ENCODE measurements around the gene LPP.

Gene LPP

DNA sequence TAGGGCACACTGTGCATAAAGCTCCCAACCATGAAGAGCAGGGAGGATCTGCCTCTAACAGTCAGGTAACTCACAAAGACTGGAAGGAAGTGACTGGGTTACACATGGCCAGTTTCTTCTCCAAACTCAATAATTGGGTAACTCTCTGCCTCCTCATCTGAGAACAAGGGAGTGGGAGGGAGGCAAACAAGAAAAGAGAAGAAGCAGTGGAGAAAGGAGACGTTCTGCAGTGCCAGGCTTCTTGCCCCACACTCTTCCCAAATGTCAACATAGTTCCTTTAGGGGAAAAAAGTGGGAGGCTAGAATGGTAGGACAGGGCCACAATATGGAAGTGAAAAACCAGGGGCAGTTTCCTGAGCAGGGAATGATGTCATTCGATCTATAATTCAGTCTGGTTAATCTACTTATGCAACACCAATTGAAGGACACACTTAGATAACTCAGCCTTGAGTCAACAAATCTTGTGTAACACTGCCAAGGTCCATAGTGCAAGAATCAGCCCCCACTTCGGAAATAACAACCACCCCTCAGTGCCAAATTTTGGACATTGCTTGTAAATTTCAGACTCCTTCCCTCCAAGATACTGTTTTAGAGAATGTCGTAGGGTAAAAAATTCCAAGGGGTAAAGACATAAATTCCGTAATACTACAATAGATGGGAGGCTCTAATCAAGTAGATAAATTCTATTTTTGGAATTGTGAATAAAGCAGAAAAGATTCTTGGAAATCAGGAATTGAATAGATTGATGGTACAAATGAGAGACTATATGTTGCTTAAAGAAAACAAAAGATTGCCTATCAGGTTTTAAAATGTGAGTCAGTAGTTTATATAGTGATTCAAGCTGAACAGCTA lies 143.0 kb downstream of the LPP start:
- peak; percentile 59 for DNase-seq (ENCODE audit: low read depth)
- H3K4me1 ChIP-seq (ENCODE audit: control insufficient read depth, insufficient read depth, low read length), result peaks cover 46% of the 10 kb centered on the region
- H3K4me3 ChIP-seq (ENCODE audit: low read length), result peak overlapping the region; percentile 13
- no peak overlapping the region for H3K9ac ChIP-seq (ENCODE audit: low read length)
- no peaks in the 10 kb centered on the region for H3K36me3 ChIP-seq (ENCODE audit: control insufficient read depth, insufficient read depth, low read length, severe bottlenecking)
- H3K27me3 ChIP-seq (replicated peaks; ENCODE audit: control insufficient read depth, insufficient read depth, low read length), result no peaks in the 10 kb centered on the region
- H3K9me3 ChIP-seq (ENCODE audit: control insufficient read depth, low read length), result no peaks in the 10 kb centered on the region

DNA sequence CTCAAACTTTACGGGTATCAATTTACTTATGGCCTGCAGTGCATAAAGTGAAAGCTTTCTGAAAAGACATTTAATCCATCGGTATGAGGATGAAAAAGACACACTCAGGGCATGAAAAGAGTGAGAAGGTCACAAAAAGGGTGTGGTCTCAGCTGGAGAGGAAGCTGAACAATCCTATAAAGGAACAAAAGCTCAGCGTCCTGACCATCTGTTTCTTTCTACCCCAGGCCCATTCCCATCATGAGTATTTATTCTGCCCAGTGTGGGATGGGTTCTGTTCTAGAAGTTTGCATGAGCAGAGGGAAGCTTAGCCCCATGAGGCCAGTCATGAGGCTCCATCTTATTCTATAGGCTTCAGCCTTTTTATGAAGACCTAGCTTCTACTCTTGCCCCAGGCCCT lies 144.6 kb downstream of the LPP start:
- Histone ChIP-seq H3K9ac (ENCODE audit: low read length) (no peak overlapping the region), H3K27me3 (replicated peaks; ENCODE audit: control insufficient read depth, insufficient read depth, low read length) (no peaks in the 10 kb centered on the region), H3K36me3 (ENCODE audit: control insufficient read depth, insufficient read depth, low read length, severe bottlenecking) (no peaks in the 10 kb centered on the region), H3K4me1 (ENCODE audit: control insufficient read depth, insufficient read depth, low read length) (peaks cover 55% of the 10 kb centered on the region), H3K9me3 (ENCODE audit: control insufficient read depth, low read length) (no peaks in the 10 kb centered on the region), H3K4me3 (ENCODE audit: low read length) (no peak overlapping the region)
- DNase-seq (ENCODE audit: low read depth), result no peak

DNA sequence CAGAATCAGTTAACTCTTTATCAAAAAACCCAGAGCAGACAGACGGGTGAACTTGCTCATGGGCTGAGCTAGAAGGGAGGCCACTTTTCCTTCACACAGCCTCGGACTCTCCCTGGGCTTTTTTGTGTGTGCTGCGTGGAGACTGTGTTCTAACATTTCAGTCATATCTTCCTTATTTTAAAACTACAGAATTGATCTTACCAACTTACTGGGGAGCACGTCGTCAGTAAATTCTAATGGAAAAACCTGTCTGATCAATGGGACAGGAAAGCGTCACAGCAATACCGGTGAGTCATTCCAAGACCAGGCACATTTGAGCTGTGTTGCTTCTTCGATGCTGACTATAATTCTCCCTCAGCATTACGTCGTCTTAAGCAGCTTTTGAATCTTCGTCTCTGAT lies 145.1 kb downstream of the LPP start:
- no peak for DNase-seq (ENCODE audit: low read depth)
- no peak overlapping the region for H3K9ac ChIP-seq (ENCODE audit: low read length)
- no peaks in the 10 kb centered on the region for H3K27me3 ChIP-seq (replicated peaks; ENCODE audit: control insufficient read depth, insufficient read depth, low read length)
- no peak overlapping the region for H3K4me3 ChIP-seq (ENCODE audit: low read length)
- peaks cover 54% of the 10 kb centered on the region for H3K4me1 ChIP-seq (ENCODE audit: control insufficient read depth, insufficient read depth, low read length)
- H3K36me3 ChIP-seq (ENCODE audit: control insufficient read depth, insufficient read depth, low read length, severe bottlenecking), result no peaks in the 10 kb centered on the region
- H3K9me3 ChIP-seq (ENCODE audit: control insufficient read depth, low read length), result no peaks in the 10 kb centered on the region

DNA sequence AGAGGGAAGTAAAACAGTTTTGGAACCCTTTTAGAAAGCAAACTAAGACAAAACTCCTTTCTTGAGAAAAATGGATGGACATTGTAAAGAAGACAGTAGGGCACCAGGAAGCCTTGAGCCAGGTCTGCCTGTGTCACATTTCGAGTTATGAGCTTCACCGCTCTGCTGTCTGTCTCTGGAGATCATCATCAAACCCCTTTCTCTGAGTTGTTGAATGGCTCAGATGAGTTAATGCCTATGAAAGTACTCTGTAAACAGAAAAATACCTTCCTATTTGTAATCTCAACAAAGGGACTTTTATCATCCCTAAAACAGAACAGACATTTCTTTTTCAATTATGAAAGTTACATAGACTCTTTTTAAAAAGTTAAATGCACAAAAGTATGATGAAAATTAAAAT lies 145.8 kb downstream of the LPP start:
- H3K27me3 ChIP-seq (replicated peaks; ENCODE audit: control insufficient read depth, insufficient read depth, low read length), result no peaks in the 10 kb centered on the region

DNA sequence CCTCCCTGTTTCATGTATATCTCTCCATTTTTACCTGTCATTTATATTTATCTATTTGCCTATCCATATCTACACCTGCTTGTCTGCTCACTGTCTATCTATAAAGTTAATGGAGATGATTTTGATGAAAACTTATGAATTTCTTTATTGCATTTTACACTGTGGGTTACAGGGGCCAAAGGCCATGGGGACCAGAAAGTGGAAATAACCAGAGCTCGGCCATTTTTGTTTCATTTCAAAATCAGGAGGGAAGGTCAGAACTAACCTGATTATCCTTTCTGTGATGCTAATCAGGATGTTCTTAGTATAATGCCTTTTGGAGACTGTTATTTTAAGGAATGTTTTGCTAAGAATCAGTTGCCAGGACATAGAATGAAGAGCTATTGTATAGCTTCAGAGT lies 147.2 kb downstream of the LPP start:
- DNase-seq (ENCODE audit: low read depth), result no peak
- Histone ChIP-seq H3K9ac (ENCODE audit: low read length) (no peak overlapping the region), H3K9me3 (ENCODE audit: control insufficient read depth, low read length) (no peaks in the 10 kb centered on the region), H3K4me1 (ENCODE audit: control insufficient read depth, insufficient read depth, low read length) (peaks cover 38% of the 10 kb centered on the region), H3K27me3 (replicated peaks; ENCODE audit: control insufficient read depth, insufficient read depth, low read length) (no peaks in the 10 kb centered on the region), H3K4me3 (ENCODE audit: low read length) (no peak overlapping the region), H3K36me3 (ENCODE audit: control insufficient read depth, insufficient read depth, low read length, severe bottlenecking) (peaks cover under 1% of the 10 kb centered on the region)

More for the DNA sequence above, 145.8 kb downstream of the LPP start:
- no peak overlapping the region for H3K4me3 ChIP-seq (ENCODE audit: low read length)
- no peak for DNase-seq (ENCODE audit: low read depth)
- H3K9me3 ChIP-seq (ENCODE audit: control insufficient read depth, low read length), result no peaks in the 10 kb centered on the region
- H3K9ac ChIP-seq (ENCODE audit: low read length), result no peak overlapping the region
- H3K4me1 ChIP-seq (ENCODE audit: control insufficient read depth, insufficient read depth, low read length), result peaks cover 53% of the 10 kb centered on the region
- no peaks in the 10 kb centered on the region for H3K36me3 ChIP-seq (ENCODE audit: control insufficient read depth, insufficient read depth, low read length, severe bottlenecking)

DNA sequence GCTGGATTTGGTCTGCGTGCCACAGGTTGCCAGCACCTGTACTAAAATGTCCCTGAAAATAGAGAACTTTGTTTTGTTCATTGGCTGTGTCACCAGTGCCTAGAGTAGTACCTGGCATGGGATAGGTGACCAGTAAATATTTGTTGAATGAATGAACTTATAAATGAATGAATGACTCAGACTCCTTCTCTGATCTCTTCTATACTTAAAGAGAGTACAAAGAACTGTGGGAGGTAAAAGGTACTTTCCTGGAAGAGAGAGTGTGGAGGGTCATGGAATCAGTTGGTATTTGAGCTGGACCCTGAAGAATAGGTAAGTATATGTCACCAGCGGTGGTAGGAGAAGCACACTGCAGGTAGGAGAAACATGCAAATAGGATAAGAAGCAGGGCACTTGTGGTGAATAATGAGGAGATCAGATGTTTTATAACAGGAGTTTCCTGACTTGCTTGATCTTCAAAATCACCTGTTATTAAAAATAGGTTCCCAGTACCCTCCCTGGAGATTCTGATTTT lies 149.4 kb downstream of the LPP start:
- DNase-seq (ENCODE audit: low read depth), result no peak

DNA sequence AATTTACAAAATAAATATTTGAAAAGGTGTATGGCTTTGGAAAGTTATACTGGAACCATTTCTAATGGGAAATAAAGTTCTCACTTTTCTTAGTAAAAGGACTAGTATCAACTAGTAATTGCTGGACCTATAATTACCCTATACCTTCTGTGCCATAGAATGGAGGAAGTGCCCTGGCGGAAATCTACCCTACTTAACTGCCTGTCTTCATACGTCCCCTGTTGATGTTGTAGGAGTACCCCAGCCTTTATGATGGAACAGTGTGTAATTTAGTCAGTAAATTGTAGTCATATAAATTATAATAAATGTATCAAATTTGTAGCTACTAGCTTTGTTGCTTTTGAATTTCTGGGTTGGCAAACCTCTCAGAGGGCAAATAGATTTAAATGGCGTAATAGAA lies 149.9 kb downstream of the LPP start:
- Histone ChIP-seq H3K27me3 (replicated peaks; ENCODE audit: control insufficient read depth, insufficient read depth, low read length) (no peaks in the 10 kb centered on the region), H3K36me3 (ENCODE audit: control insufficient read depth, insufficient read depth, low read length, severe bottlenecking) (peaks cover 4% of the 10 kb centered on the region), H3K4me3 (ENCODE audit: low read length) (no peak overlapping the region), H3K4me1 (ENCODE audit: control insufficient read depth, insufficient read depth, low read length) (peaks cover 14% of the 10 kb centered on the region), H3K9ac (ENCODE audit: low read length) (no peak overlapping the region), H3K9me3 (ENCODE audit: control insufficient read depth, low read length) (no peaks in the 10 kb centered on the region)
- DNase-seq (ENCODE audit: low read depth), result no peak

More for the DNA sequence above, 149.4 kb downstream of the LPP start:
- Histone ChIP-seq H3K27me3 (replicated peaks; ENCODE audit: control insufficient read depth, insufficient read depth, low read length) (no peaks in the 10 kb centered on the region), H3K4me1 (ENCODE audit: control insufficient read depth, insufficient read depth, low read length) (peaks cover 19% of the 10 kb centered on the region), H3K4me3 (ENCODE audit: low read length) (no peak overlapping the region), H3K9me3 (ENCODE audit: control insufficient read depth, low read length) (no peaks in the 10 kb centered on the region), H3K9ac (ENCODE audit: low read length) (no peak overlapping the region), H3K36me3 (ENCODE audit: control insufficient read depth, insufficient read depth, low read length, severe bottlenecking) (peaks cover 4% of the 10 kb centered on the region)

DNA sequence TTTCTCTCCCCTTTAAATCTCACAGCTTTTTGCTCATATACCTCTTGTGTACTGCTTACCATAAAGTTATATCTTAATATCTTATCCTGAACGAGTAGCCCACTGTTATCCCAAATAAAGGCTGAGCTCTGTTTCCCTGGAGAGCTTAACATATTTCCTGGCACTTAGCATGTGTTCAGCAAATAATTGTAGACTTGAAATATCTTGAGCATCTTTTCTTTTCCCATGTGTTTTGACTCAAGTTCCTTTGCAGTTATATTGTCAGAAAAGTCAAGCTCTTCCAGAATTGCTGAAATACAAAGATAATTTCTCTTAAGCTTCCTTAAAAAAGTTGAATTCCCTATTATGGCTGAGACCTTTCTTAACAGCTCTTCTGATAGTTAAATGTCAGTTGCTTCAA lies 150.5 kb downstream of the LPP start:
- H3K9me3 ChIP-seq (ENCODE audit: control insufficient read depth, low read length), result no peaks in the 10 kb centered on the region

DNA sequence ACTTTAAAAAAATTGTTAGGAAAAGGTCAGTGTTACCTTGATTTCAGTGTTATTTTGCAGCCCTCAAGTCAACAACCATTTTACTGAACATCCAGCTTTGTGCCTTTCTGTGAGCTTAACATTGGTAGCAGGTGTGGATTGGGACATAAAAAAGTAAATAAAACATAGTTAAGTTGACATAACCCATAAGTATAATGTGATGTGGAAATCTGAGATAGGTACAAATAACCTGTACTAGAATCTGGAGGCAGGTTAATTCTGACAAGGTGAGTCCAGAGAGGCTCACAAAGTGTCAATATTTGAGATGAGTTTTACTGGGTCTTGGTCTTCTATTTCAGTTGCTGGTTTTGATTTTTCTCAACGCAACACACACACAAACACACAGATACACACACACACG lies 151.3 kb downstream of the LPP start:
- no peak for DNase-seq (ENCODE audit: low read depth)
- H3K9me3 ChIP-seq (ENCODE audit: control insufficient read depth, low read length), result no peaks in the 10 kb centered on the region
- no peak overlapping the region for H3K4me3 ChIP-seq (ENCODE audit: low read length)
- H3K36me3 ChIP-seq (ENCODE audit: control insufficient read depth, insufficient read depth, low read length, severe bottlenecking), result peaks cover 4% of the 10 kb centered on the region
- peaks cover 20% of the 10 kb centered on the region for H3K4me1 ChIP-seq (ENCODE audit: control insufficient read depth, insufficient read depth, low read length)
- H3K9ac ChIP-seq (ENCODE audit: low read length), result no peak overlapping the region
- H3K27me3 ChIP-seq (replicated peaks; ENCODE audit: control insufficient read depth, insufficient read depth, low read length), result no peaks in the 10 kb centered on the region

More for the DNA sequence above, 150.5 kb downstream of the LPP start:
- H3K27me3 ChIP-seq (replicated peaks; ENCODE audit: control insufficient read depth, insufficient read depth, low read length), result no peaks in the 10 kb centered on the region
- peaks cover 14% of the 10 kb centered on the region for H3K4me1 ChIP-seq (ENCODE audit: control insufficient read depth, insufficient read depth, low read length)
- DNase-seq (ENCODE audit: low read depth), result no peak
- H3K4me3 ChIP-seq (ENCODE audit: low read length), result no peak overlapping the region
- H3K36me3 ChIP-seq (ENCODE audit: control insufficient read depth, insufficient read depth, low read length, severe bottlenecking), result peaks cover 4% of the 10 kb centered on the region
- no peak overlapping the region for H3K9ac ChIP-seq (ENCODE audit: low read length)

DNA sequence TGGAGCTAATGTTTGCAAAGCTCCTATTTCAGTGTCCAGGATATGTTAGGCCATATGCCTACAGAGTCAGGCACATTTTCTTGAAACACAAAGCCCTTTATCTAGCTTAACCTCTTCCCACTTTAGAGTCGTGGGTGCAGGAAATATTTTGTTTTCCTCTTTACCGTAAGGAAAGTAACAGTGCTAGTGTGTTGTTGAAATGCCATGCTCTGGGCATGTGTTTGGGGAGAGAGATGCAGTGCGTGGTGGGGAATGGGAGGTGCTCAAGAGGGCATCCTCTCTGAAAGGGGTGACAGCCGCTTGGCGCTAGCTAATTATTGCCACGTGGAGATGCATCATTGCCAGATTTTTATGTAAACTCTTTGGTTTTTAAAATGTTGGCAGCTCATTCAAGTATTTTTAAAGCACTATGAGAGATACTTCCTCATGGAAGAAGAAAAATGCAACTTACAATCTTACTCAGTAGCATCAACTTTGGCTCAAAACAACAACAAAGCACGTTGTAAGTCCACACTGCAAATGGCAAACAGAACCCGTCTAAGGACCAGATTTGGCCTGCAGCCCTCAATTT lies 152.6 kb downstream of the LPP start:
- peaks cover 22% of the 10 kb centered on the region for H3K4me1 ChIP-seq (ENCODE audit: control insufficient read depth, insufficient read depth, low read length)
- no peak overlapping the region for H3K4me3 ChIP-seq (ENCODE audit: low read length)
- no peak overlapping the region for H3K9ac ChIP-seq (ENCODE audit: low read length)
- DNase-seq (ENCODE audit: low read depth), result no peak
- peaks cover 4% of the 10 kb centered on the region for H3K36me3 ChIP-seq (ENCODE audit: control insufficient read depth, insufficient read depth, low read length, severe bottlenecking)
- H3K9me3 ChIP-seq (ENCODE audit: control insufficient read depth, low read length), result no peaks in the 10 kb centered on the region
- H3K27me3 ChIP-seq (replicated peaks; ENCODE audit: control insufficient read depth, insufficient read depth, low read length), result no peaks in the 10 kb centered on the region

DNA sequence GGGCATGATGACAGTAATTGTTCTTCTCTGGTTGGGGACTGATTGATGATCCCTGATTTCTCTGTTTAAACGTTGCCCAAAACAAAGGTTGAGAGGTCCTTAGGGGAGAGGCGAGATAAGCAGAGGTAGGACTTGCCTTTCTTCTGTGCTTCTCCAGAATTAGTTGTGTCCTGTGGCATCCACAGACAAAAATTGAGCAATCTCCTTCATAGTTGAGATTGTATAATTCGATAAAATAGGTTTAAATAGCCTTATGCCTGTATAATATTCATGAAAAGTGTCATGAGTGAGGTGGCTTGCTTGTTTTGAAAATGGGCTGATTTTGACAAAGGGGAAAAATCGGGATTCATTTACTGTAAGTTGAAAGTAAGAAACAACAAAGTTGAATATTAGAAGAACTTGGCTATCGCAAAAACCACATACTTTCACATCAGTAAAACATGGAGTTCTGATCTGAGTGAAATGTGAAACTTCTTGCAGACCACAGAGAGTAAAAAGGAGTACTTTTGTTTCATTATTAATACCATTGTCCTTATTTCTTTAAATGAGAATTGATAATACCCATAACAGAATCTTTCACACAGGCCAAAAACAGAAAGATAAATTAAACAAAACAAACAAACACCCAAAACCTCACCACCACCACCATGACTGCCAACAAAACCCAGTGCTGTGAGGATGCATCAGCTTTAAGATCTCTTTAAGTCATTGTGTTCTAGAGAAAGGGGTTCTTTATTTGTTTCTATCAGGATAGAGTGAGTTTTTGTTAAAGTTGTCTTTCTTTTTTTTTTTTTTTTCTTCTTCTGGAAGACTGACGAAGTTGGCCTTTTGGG lies 155.7 kb downstream of the LPP start:
- H3K9me3 ChIP-seq (ENCODE audit: control insufficient read depth, low read length), result no peaks in the 10 kb centered on the region
- H3K36me3 ChIP-seq (ENCODE audit: control insufficient read depth, insufficient read depth, low read length, severe bottlenecking), result peaks cover 4% of the 10 kb centered on the region
- no peak overlapping the region for H3K9ac ChIP-seq (ENCODE audit: low read length)
- no peak overlapping the region for H3K4me3 ChIP-seq (ENCODE audit: low read length)
- DNase-seq (ENCODE audit: low read depth), result no peak
- H3K27me3 ChIP-seq (replicated peaks; ENCODE audit: control insufficient read depth, insufficient read depth, low read length), result no peaks in the 10 kb centered on the region
- peaks cover 7% of the 10 kb centered on the region for H3K4me1 ChIP-seq (ENCODE audit: control insufficient read depth, insufficient read depth, low read length)
